GM12878 (cell line): ENCODE measurements around the gene SEMA4D. TPM values are rescaled to one million over a fixed set of nuclear protein-coding genes. Genes with fewer than 3 reads are reported as not detected.
"Not testable (repeated sequence)": the region's sequence is repeated elsewhere in the genome, so short reads cannot be mapped to it uniquely, and the experiment has no call there.

Experiments
- ATAC-seq: fragments of 200-7000 bp; cut with Tn5 transposase; 3 replicates; pipeline ENCODE4 v1.9.1; 2020; ENCODE audit warnings: mild to moderate bottlenecking, moderate library complexity
- BruUV-seq: library from RNA; stranded (reverse); fragments of 400-500 nt; replicated peaks from 2 replicates; lab custom pipeline; 2021; lab: Mats Ljungman, UMichigan
- CTCF ChIA-PET: fragments of 300-600 bp; sonication (Branson Sonifier 250); formaldehyde crosslinking; extraction: SDS; loops from one replicate; lab custom pipeline; 2021; ENCODE audit warnings: inconsistent platforms; lab: Yijun Ruan, JAX
- POLR2A ChIA-PET: fragments of 350-600 bp; formaldehyde crosslinking; extraction: SDS; loops from one replicate; lab custom pipeline; 2021; ENCODE audit warnings: inconsistent platforms; lab: Charles Lee
- RAD21 ChIA-PET: fragments of 300-600 bp; sonication (Branson Sonifier 250); formaldehyde crosslinking; loops from one replicate; lab custom pipeline; 2023; ENCODE audit warnings: antibody characterized with exemption; ENCODE audit not compliant: unreplicated experiment; lab: Charles Lee
- SMC1A ChIA-PET: fragments of 300-600 bp; sonication (Branson Sonifier 250); formaldehyde crosslinking; loops from one replicate; lab custom pipeline; 2023; ENCODE audit not compliant: unreplicated experiment, uncharacterized antibody; lab: Charles Lee
- DNase-seq: peaks from one replicate; pipeline ENCODE4 v3.0.0-alpha.2; 2011; ENCODE audit warnings: low read depth, low spot score
- FAIRE-seq: peaks from 3 replicates; lab custom pipeline; 2011; peaks lifted over from hg19 to GRCh38; lab: Jason Lieb, UNC
- H2AFZ ChIP-seq: 2 replicates; pipeline ENCODE4 v1.6.0; 2011; ENCODE audit warnings: low read depth, low read length, control low read depth; ENCODE audit not compliant: control insufficient read depth
- H3K27ac ChIP-seq: 2 replicates; pipeline ENCODE4 v1.5.1; 2011; ENCODE audit warnings: control low read depth; ENCODE audit not compliant: control insufficient read depth, insufficient read depth
- H3K27me3 ChIP-seq, 2 experiments: replicated peaks in 1 of 2; 2 replicates each; pipeline versions ENCODE4 v1.6.0 to v1.6.1; 2011; ENCODE audit warnings: low read length in 1 of 2; ENCODE audit not compliant: control insufficient read depth in 2 of 2, insufficient read depth in 2 of 2
- H3K36me3 ChIP-seq, 2 experiments: 2 replicates each; pipeline ENCODE4 v1.5.1; 2011; ENCODE audit warnings: low read length in 1 of 2; ENCODE audit not compliant: control insufficient read depth in 2 of 2, insufficient read depth in 2 of 2
- H3K4me1 ChIP-seq: 2 replicates; pipeline ENCODE4 v1.6.1; 2011; ENCODE audit warnings: mild to moderate bottlenecking, low read length, moderate library complexity, mixed read lengths; ENCODE audit not compliant: control insufficient read depth, insufficient read depth
- H3K4me2 ChIP-seq: 2 replicates; pipeline ENCODE4 v1.6.0; 2011; ENCODE audit warnings: control low read depth; ENCODE audit not compliant: control insufficient read depth, insufficient read depth
- H3K4me3 ChIP-seq: fragments of 200-600 bp; sonication (generic); 2 replicates; pipeline ENCODE4 v1.5.1; 2016
- H3K79me2 ChIP-seq: 2 replicates; pipeline ENCODE4 v1.6.0; 2011; ENCODE audit warnings: low read length; ENCODE audit not compliant: control insufficient read depth, insufficient read depth
- H3K9ac ChIP-seq: 2 replicates; pipeline ENCODE4 v1.8.0; 2011; ENCODE audit warnings: low read length, control low read depth, mixed read lengths; ENCODE audit not compliant: control insufficient read depth, insufficient read depth
- H3K9me3 ChIP-seq: replicated peaks from 3 replicates; pipeline ENCODE4 v1.5.1; 2011; ENCODE audit warnings: mild to moderate bottlenecking, low read length; ENCODE audit not compliant: control insufficient read depth, insufficient read depth
- H4K20me1 ChIP-seq: 2 replicates; pipeline ENCODE4 v1.6.0; 2011; ENCODE audit not compliant: control insufficient read depth, insufficient read depth
- CREB1 ChIP-seq: IDR thresholded peaks from 2 replicates; pipeline ENCODE4 v1.6.1; 2012; ENCODE audit warnings: low read depth, mild to moderate bottlenecking, inconsistent platforms
- WGBS: methylation state at CpG from one replicate; pipeline ENCODE4 v1.1.6; 2016; ENCODE audit warnings: low lambda C conversion rate; ENCODE audit not compliant: insufficient replicate concordance, insufficient coverage; ENCODE audit errors: missing lambda C conversion rate; 5-methylcytosine and 5-hydroxymethylcytosine counted together
- in situ Hi-C: fragments of 300-500 bp; cut with MboI; formaldehyde crosslinking; loops from 9 replicates; pipeline ENCODE4 v1.14.3; 2018; ENCODE audit warnings: mixed read lengths
- intact Hi-C: fragments of 100-400 bp; cut with micrococcal nuclease; formaldehyde crosslinking; loops from one replicate; pipeline ENCODE4 v1.14.2; 2022; ENCODE audit not compliant: unreplicated experiment
- polyA plus RNA-seq, 11 experiments: library from polyadenylated mRNA; depleted of rRNA in 4 of 11; unstranded in 6 of 11; stranded (reverse) in 5 of 11; fragments of >200 nt; fragmentation: Nextera tagmentation in 4 of 11; fragmentation: Illumina TruSeq in 1 of 11; extraction: Ambion mirVana in 4 of 11; extraction: Trizol in 1 of 11; gene quantifications; 1 replicate in 1 of 11; 2 replicates in 10 of 11; pipeline versions ENCODE4 v1.2.1 to v1.2.3, GENCODE V29; 2011 to 2016; ENCODE audit warnings: inconsistent platforms in 2 of 11, missing spikeins in 2 of 11, low read depth in 1 of 11
- total RNA-seq, 4 experiments: library from RNA; depleted of rRNA in 3 of 4; stranded (reverse); fragments of >200 nt in 3 of 4; fragmentation: Illumina TruSeq in 1 of 4; extraction: Trizol in 1 of 4; gene quantifications; 2 replicates each; pipeline versions ENCODE4 v1.2.1 to v1.2.3, GENCODE V29; 2013 to 2021
- TF ChIP-seq, protein P1 (sequence below): IDR thresholded peaks from 2 replicates; pipeline ENCODE4 v1.6.1; 2011; ENCODE audit warnings: low read depth, mild to moderate bottlenecking, low read length, moderate library complexity, borderline replicate concordance; ENCODE audit errors: extremely low read depth

The SEMA4D gene
- total and polyA plus RNA-seq, 10 of the 15 experiments (the other 5 are each of a cell fraction or from before 2014, with no cell fraction given), result 15.1 to 136 (median 39.6) TPM

DNA sequence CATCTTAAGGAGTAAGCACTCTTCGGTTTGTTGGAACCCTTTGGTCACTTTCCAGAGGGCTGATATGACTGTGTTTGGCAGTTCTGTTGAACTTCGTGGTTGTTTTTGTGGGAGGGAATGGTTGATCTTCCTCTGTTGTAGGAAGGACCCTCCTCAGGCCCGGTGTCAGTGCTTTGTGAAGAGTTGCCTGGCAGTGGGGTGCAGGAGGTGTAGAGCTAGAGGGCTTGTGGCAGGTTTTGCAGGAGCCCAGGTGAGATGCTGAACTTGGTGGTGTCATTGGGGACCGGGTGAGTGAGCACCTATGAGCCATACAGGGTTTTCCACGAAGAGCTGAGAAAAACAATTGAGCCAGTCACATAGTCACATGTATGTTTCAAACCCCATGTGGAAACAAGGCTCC, 152.4 kb downstream of the SEMA4D start (continued):
- TF ChIP-seq, protein P1, sequence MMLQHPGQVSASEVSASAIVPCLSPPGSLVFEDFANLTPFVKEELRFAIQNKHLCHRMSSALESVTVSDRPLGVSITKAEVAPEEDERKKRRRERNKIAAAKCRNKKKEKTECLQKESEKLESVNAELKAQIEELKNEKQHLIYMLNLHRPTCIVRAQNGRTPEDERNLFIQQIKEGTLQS, result no peak

DNA sequence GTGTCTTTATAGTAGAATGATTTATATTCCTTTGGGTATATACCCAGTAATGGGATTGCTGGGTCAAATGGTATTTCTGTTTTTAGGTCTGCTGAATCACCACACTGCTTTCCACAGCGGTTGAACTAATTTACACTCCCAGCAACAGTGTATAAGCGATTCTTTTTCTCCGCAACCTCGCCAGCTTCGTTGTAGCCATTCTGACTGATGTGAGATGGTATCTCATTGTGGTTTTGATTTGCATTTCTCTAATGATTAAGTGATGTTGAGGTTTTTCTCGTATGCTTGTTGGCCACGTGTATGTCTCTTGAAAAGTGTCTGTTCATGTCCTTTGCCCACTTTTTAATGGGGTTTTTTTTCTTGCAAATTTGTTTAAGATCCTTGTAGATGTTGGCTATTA, 154.1 kb downstream of the SEMA4D start:
- SMC1A ChIA-PET, DNase-seq, in situ Hi-C loops, H3K4me3 ChIP-seq, H3K79me2 ChIP-seq, H2AFZ ChIP-seq, CTCF ChIA-PET, intact Hi-C loops, FAIRE-seq, H3K9me3 ChIP-seq, H3K27ac ChIP-seq, POLR2A ChIA-PET, H4K20me1 ChIP-seq, H3K9ac ChIP-seq, ATAC-seq, H3K27me3 ChIP-seq, H3K4me2 ChIP-seq, BruUV-seq: not testable (repeated sequence)
- 74% methylated on average over 7 of the region's 7 CpGs for WGBS
- peaks cover 14 to 32% of the 10 kb centered on the region in 2 experiments for H3K36me3 ChIP-seq
- RAD21 ChIA-PET, result interaction anchor here (1.0 kb wide), 1 partner anchor 221 kb away, joined by 3 read pairs; no protein-coding TSS in a partner anchor
- H3K4me1 ChIP-seq, result peaks cover 20% of the 10 kb centered on the region

DNA sequence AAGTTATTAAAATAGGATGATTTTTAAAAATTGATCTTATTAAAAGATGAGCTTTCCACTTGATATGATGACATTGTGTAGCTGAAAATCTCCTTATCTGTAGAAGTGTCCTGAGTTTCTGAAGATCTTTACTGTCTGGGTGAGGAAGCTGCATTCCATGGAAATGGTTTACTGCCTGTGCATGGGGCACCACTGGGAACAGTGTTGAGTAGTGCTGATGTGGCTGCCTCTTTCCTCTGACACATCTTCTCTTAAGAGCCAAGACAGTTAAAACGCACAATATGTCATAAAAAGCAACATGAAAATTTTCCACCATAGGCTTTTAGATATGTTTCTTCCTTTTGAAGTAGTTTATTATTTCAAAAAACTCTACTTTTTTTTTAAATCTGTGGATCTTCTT, 155.0 kb downstream of the SEMA4D start:
- Histone ChIP-seq H3K36me3 (peaks cover 10 to 24% of the 10 kb centered on the region in 2 experiments; a peak in 3 of 4 replicates), H3K9me3 (peaks cover 2% of the 10 kb centered on the region; the same call in 1 of the 3 replicates), H3K9ac (no peak overlapping the region), H3K79me2 (no peaks in the 10 kb centered on the region), H3K27ac (no peak overlapping the region), H4K20me1 (no peaks in the 10 kb centered on the region), H3K27me3 (no peaks in the 10 kb centered on the region), H3K4me2 (no peak overlapping the region), H3K4me1 (peaks cover 20% of the 10 kb centered on the region), H2AFZ (no peak overlapping the region), H3K4me3 (no peak overlapping the region)
- intact Hi-C loops, result no loop called here
- WGBS, result 100% methylated on average over 1 of the region's 1 CpG
- no peak for ATAC-seq
- RAD21 ChIA-PET, result no interaction called here
- SMC1A ChIA-PET, result interaction anchor here (0.7 to 2.5 kb wide), 4 partner anchors 10 to 19 kb away, joined by 3 to 8 read pairs (median 4); no protein-coding TSS in a partner anchor
- no peak for FAIRE-seq
- BruUV-seq, result no TSS peak
- no peak for TF ChIP-seq CREB1
- CTCF ChIA-PET, result interaction anchor here (1.7 kb wide), 1 partner anchor 12 kb away, joined by 4 read pairs; no protein-coding TSS in a partner anchor
- in situ Hi-C loops, result no loop called here
- POLR2A ChIA-PET, result no interaction called here
- DNase-seq, result no peak
